H1 (cell line): Measurements from ENCODE around the gene DAZAP1. TPM values are rescaled to one million over a fixed set of nuclear protein-coding genes. Genes with fewer than 3 reads are reported as not detected.

Source experiments
- BACH1 ChIP-seq: IDR thresholded peaks from 2 replicates; pipeline ENCODE4 v1.6.1; 2012; ENCODE audit warnings: low read length, improper control_type of control experiment
- BRCA1 ChIP-seq: IDR thresholded peaks from 2 replicates; pipeline ENCODE4 v1.6.1; 2012; ENCODE audit warnings: low read depth, low read length, improper control_type of control experiment
- CTBP2 ChIP-seq: IDR thresholded peaks from 2 replicates; pipeline ENCODE4 v1.7.0; 2011; ENCODE audit warnings: borderline replicate concordance, mild to moderate bottlenecking, moderate library complexity, mixed read lengths, low read length; ENCODE audit not compliant: insufficient read depth, insufficient read length
- EGR1 ChIP-seq: IDR thresholded peaks from 2 replicates; pipeline ENCODE4 v1.6.1; 2011; ENCODE audit warnings: low read depth, low read length, borderline replicate concordance
- EP300 ChIP-seq, 2 experiments: IDR thresholded peaks; 1 replicate in 1 of 2; 2 replicates in 1 of 2; pipeline ENCODE4 v1.6.1; 2011 to 2012; ENCODE audit warnings: low read depth in 2 of 2, low read length in 2 of 2, mild to moderate bottlenecking in 2 of 2, borderline replicate concordance in 1 of 2, inconsistent platforms in 1 of 2, moderate library complexity in 1 of 2
- JUND ChIP-seq: IDR thresholded peaks from 2 replicates; pipeline ENCODE4 v1.6.1; 2011; ENCODE audit warnings: mild to moderate bottlenecking, improper control_type of control experiment, low read length
- RFX5 ChIP-seq: IDR thresholded peaks from 2 replicates; pipeline ENCODE4 v1.6.1; 2011; ENCODE audit warnings: low read depth, low read length, improper control_type of control experiment, borderline replicate concordance
- TAF1 ChIP-seq: IDR thresholded peaks from 2 replicates; pipeline ENCODE4 v1.6.1; 2011; ENCODE audit warnings: mild to moderate bottlenecking, low read depth, low read length
- TBP ChIP-seq: IDR thresholded peaks from 2 replicates; pipeline ENCODE4 v1.6.1; 2011; ENCODE audit warnings: low read depth, low read length, improper control_type of control experiment
- TEAD4 ChIP-seq: IDR thresholded peaks from 2 replicates; pipeline ENCODE4 v1.6.1; 2012; ENCODE audit warnings: low read depth, low read length, inconsistent platforms, mixed read lengths
- polyA plus RNA-seq, 7 experiments: library from polyadenylated mRNA; depleted of rRNA in 3 of 7; stranded (reverse) in 5 of 7; unstranded in 2 of 7; fragments of >200 nt in 5 of 7; fragments of 200-250 nt in 2 of 7; gene quantifications; 1 replicate in 5 of 7; 2 replicates in 1 of 7; 4 replicates in 1 of 7; pipeline versions ENCODE4 v1.2.1 to v1.2.3, GENCODE V29; 2011 to 2013; ENCODE audit warnings: missing spikeins in 2 of 7, mixed read lengths in 2 of 7
- total RNA-seq: library from RNA; stranded (reverse); fragmentation: NEBNext Ultra II Directional; extraction: Animal tissue kit (Norgen Biotek cat#: 25700); gene quantifications from 2 replicates; pipeline ENCODE4 v1.2.1, GENCODE V29; 2021

DAZAP1 gene
- total and polyA plus RNA-seq, 2 of the 8 experiments (the other 6 are each of a cell fraction or from before 2014, with no cell fraction given), result 79.6 to 341 TPM

DNA sequence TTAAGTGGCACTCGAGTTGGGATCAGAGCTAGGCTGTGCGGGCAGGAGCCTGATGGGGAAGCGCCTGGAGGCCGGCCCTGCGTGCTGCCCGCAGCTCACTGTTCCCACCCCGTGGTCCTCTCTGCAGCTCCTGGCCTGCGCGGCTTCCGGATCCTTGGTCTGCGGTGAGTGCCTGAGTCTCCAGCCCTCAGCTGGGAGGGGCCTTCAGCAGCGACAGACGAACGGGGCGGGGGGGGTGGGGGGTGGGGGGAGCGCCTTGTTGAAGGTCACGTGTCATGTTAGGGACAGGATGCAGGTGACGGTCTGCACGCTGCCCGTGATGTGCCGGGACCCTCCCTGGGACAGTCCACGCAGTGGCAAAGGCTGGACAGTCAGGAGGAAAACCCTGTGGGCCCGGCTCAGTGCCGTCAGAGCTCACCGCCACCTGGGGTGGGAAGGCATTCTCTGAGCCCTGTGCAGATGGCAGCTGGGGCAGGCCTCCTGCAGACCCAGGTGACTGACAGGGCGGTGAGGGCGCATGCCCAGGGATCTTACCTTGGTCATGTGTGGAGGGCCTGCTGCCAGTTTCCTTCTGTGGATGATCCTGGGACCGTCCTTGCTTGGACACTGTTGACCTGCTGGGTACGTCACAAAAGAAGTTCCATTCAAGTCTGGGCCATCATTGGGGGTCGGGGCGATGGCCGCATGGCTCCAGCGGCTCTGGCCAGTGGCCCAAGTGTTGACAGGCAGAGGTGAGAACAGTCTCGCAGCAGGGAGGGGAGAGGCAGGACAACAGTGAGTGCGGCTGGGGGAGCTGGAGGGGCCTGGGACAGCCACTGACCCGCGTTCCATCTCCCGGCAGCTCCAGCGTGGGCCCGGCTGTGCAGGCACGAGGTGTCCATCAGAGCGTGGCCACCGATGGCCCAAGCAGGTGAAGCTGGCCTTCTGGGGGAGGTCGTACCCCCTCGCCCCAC is 19.4 kb upstream of the DAZAP1 start (continued):
- TF ChIP-seq BRCA1 (no peak), CTBP2 (no peak), BACH1 (no peak), JUND (no peak), TBP (no peak), RFX5 (no peak), TEAD4 (no peak), EP300 (IDR thresholded peaks at IDR 0.05; ENCODE audit: borderline replicate concordance in 1 of 2, low read depth in 2 of 2, low read length in 2 of 2) (no peak), EGR1 (no peak), TAF1 (no peak)
- TF ChIP-seq, all 59 proteins: peak for 0
